ENCODE results near the gene SPNS1. TPM values are rescaled to one million over a fixed set of nuclear protein-coding genes. Genes with fewer than 3 reads are reported as not detected.
A peak's percentile ranks its signal among the peaks of the same experiment; 100 is the strongest.

The SPNS1 gene, protein sequence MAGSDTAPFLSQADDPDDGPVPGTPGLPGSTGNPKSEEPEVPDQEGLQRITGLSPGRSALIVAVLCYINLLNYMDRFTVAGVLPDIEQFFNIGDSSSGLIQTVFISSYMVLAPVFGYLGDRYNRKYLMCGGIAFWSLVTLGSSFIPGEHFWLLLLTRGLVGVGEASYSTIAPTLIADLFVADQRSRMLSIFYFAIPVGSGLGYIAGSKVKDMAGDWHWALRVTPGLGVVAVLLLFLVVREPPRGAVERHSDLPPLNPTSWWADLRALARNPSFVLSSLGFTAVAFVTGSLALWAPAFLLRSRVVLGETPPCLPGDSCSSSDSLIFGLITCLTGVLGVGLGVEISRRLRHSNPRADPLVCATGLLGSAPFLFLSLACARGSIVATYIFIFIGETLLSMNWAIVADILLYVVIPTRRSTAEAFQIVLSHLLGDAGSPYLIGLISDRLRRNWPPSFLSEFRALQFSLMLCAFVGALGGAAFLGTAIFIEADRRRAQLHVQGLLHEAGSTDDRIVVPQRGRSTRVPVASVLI
- total RNA-seq (2021; ENCODE audit: unreplicated experiment) (79.1 TPM), Bru-seq, nascent RNA (percentile 64 among the genes with signal in this experiment), BruChase-seq, experiment 1, labeled RNA remaining after a 2-hour chase (percentile 89 among the genes with signal in this experiment), BruChase-seq, experiment 2, labeled RNA remaining after a 6-hour chase (percentile 95 among the genes with signal in this experiment)
- 84.3 TPM for polyA plus RNA-seq (2012; ENCODE audit: insufficient read length)
- long read RNA-seq, transcript SPNS1-203 (11 exons, 2,027 nt): minor isoform, 11 of 163 reads
- long read RNA-seq, transcript SPNS1-201 (12 exons, 2,208 nt): major isoform, 64 of 163 reads
- long read RNA-seq, partial matches to known transcripts: 54 of 163 reads
- long read RNA-seq, other reads (novel, unspliced or antisense): 32 of 163 reads

DNA sequence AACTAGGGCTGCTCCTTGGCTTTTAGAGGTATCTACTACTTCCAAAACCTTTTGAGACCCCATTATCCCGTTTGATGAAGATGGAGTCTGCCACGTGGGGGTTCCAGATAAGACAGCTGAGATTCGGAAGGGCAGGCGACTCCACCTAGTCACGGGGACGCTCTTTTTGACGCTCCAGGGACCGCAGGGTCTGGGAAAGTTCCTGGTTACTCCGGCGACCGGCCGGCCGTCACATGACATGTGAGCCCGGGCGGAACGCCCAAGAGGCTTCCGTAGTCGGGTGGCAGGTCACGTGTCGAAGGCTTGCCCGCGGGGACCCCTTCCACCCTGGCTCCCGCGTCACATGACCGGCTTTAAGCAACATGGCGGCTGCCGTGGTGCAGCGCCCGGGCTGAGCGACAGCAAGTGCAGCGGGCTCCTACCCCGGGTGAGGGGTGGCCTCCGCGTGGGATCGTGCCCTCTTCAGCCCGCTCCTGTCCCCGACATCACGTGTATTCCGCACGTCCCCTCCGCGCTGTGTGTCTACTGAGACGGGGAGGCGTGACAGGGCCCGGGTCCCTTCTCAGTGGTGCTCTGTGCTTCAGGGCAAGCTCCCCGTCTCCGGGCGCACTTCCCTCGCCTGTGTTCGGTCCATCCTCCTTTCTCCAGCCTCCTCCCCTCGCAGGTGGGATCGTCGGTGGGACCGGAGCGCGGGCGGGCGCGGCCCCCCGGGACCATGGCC lies at the start of gene SPNS1:
TSS of gene SPNS1 (plus strand) at position 342 of the 721 bp plus-strand sequence. CDS start at position 716, 374 bp downstream.
- Histone ChIP-seq H3K27ac (ENCODE audit: low read length) (peak within 1 kb of the TSS; percentile 97), H3K9me3 (ENCODE audit: control insufficient read depth, insufficient read depth, low read depth, low read length) (no peaks in the 10 kb centered on the region), H3K4me3 (ENCODE audit: low read depth in 2 of 2, low read length in 2 of 2) (peak within 1 kb of the TSS; percentile 95 to 96), H3K36me3 (ENCODE audit: control insufficient read depth, insufficient read depth, low read length) (no peaks in the 10 kb centered on the region; the same call in 1 of the 2 replicates), H3K27me3 (ENCODE audit: control insufficient read depth, insufficient read depth, low read length) (no peaks in the 10 kb centered on the region), H3K4me1 (ENCODE audit: control insufficient read depth, insufficient read depth, low read length) (peaks cover 7% of the 10 kb centered on the region)
- POLR2A ChIA-PET: no interaction called here
- TF ChIP-seq SIN3A (IDR thresholded peaks at IDR 0.05; ENCODE audit: borderline replicate concordance, insufficient read depth, low read depth, low read length) (peak; percentile 98; the same call in 1 of the 2 replicates), CTCF (IDR thresholded peaks at IDR 0.05) (no peak), POLR2AphosphoS5 (IDR thresholded peaks at IDR 0.05; ENCODE audit: low read depth, low read length) (peak; percentile 91), REST (IDR thresholded peaks at IDR 0.05; ENCODE audit: insufficient read depth in 1 of 2, low read depth in 2 of 2, low read length in 1 of 2) (no peak; a peak in 1 of 4 replicates), TCF7L2 (IDR thresholded peaks at IDR 0.05; ENCODE audit: low read depth, low read length) (peak; percentile 34; the same call in 1 of the 2 replicates)
- in situ Hi-C loops (cut with HindIII; ENCODE audit: low pct_unique_long_range_greater_than_20kb, low sequenced_read_pairs): no loop called here
- DNase-seq (ENCODE audit: low read depth, low spot score): peak; percentile 92
- ATAC-seq: peak; percentile 94
- intact Hi-C loops (cut with micrococcal nuclease; ENCODE audit: unreplicated experiment): no loop called here
- CTCF ChIA-PET: no interaction called here
- no TSS peak for BruUV-seq (replicated peaks)

- Histone ChIP-seq H3K27ac (ENCODE audit: low read length) (peak overlapping the region; percentile 98), H3K36me3 (ENCODE audit: control insufficient read depth, insufficient read depth, low read length) (no peaks in the 10 kb centered on the region), H3K27me3 (ENCODE audit: control insufficient read depth, insufficient read depth, low read length) (no peaks in the 10 kb centered on the region), H3K9me3 (ENCODE audit: control insufficient read depth, insufficient read depth, low read depth, low read length) (no peaks in the 10 kb centered on the region), H3K4me1 (ENCODE audit: control insufficient read depth, insufficient read depth, low read length) (peaks cover 6% of the 10 kb centered on the region), H3K4me3 (ENCODE audit: low read depth in 2 of 2, low read length in 2 of 2) (peak overlapping the region; percentile 81 to 82)
- DNase-seq (ENCODE audit: low read depth, low spot score) (no peak), ATAC-seq (peak; percentile 76)
- ChIA-PET CTCF (no interaction called here), POLR2A (no interaction called here)
- BruUV-seq (replicated peaks): no TSS peak
- TF ChIP-seq POLR2AphosphoS5 (IDR thresholded peaks at IDR 0.05; ENCODE audit: low read depth, low read length): peak; percentile 81; the same call in 1 of the 2 replicates
- no peak for TF ChIP-seq CTCF (IDR thresholded peaks at IDR 0.05)
- TF ChIP-seq SIN3A (IDR thresholded peaks at IDR 0.05; ENCODE audit: borderline replicate concordance, insufficient read depth, low read depth, low read length): no peak
- TF ChIP-seq REST (IDR thresholded peaks at IDR 0.05; ENCODE audit: insufficient read depth in 1 of 2, low read depth in 2 of 2, low read length in 1 of 2): peak in 1 of 2 experiments; percentile 47; a peak in 1 of 4 replicates
- TF ChIP-seq TCF7L2 (IDR thresholded peaks at IDR 0.05; ENCODE audit: low read depth, low read length): peak; percentile 95
- in situ Hi-C loops (cut with HindIII; ENCODE audit: low pct_unique_long_range_greater_than_20kb, low sequenced_read_pairs): no loop called here
- intact Hi-C loops (cut with micrococcal nuclease; ENCODE audit: unreplicated experiment): no loop called here
These were observed 49.0 kb upstream of the SPNS1 start for GRCh38 chr16:28925386-28926228.
